Liver (tissue), 9 donors: ENCODE measurements around the gene NHS. TPM values are rescaled to one million over a fixed set of nuclear protein-coding genes. Genes with fewer than 3 reads are reported as not detected.

Source experiments
- DNase-seq: peaks from one replicate; pipeline ENCODE4 v3.0.0-alpha.2; 2017; ENCODE audit warnings: low spot score
- H3K27ac ChIP-seq, 2 donors: one replicate each; pipeline ENCODE4 v1.7.0; 2013; ENCODE audit warnings: inconsistent platforms in 2 of 2, low read length in 2 of 2, control low read depth in 1 of 2, low read depth in 1 of 2, mild to moderate bottlenecking in 1 of 2
- H3K27me3 ChIP-seq, 4 donors: one replicate each; pipeline versions ENCODE4 v1.6.1 to v1.7.0; 2013; ENCODE audit warnings: low read length in 3 of 4, inconsistent platforms in 1 of 4, mild to moderate bottlenecking in 1 of 4, moderate library complexity in 1 of 4; ENCODE audit not compliant: control insufficient read depth in 4 of 4, insufficient read depth in 4 of 4
- H3K36me3 ChIP-seq, 4 donors: one replicate each; pipeline versions ENCODE4 v1.6.1 to v1.7.0; 2013; ENCODE audit warnings: low read length in 3 of 4, mild to moderate bottlenecking in 3 of 4, low read depth in 1 of 4, moderate library complexity in 1 of 4; ENCODE audit not compliant: control insufficient read depth in 4 of 4, insufficient read depth in 3 of 4
- H3K4me1 ChIP-seq, 4 donors: one replicate each; pipeline versions ENCODE4 v1.6.1 to v1.7.0; 2013; ENCODE audit warnings: low read length in 3 of 4, mild to moderate bottlenecking in 3 of 4, moderate library complexity in 1 of 4; ENCODE audit not compliant: control insufficient read depth in 4 of 4, insufficient read depth in 4 of 4
- H3K4me3 ChIP-seq, 3 donors: one replicate each; pipeline versions ENCODE4 v1.6.1 to v1.7.0; 2013; ENCODE audit warnings: low read length in 3 of 3, control low read depth in 1 of 3, low read depth in 1 of 3, mild to moderate bottlenecking in 1 of 3
- H3K9ac ChIP-seq, 2 donors: one replicate each; pipeline ENCODE4 v1.7.0; 2013; ENCODE audit warnings: low read length in 2 of 2, mild to moderate bottlenecking in 2 of 2, moderate library complexity in 2 of 2, control low read depth in 1 of 2, low read depth in 1 of 2
- H3K9me3 ChIP-seq, 4 donors: one replicate each; pipeline versions ENCODE4 v1.6.1 to v1.7.0; 2013; ENCODE audit warnings: low read length in 3 of 4; ENCODE audit not compliant: control insufficient read depth in 4 of 4
- ATF3 ChIP-seq: IDR thresholded peaks from 2 replicates; pipeline ENCODE4 v1.6.1; 2016; ENCODE audit warnings: antibody characterized with exemption
- CTCF ChIP-seq: fragments of 150-350 bp; IDR thresholded peaks from 2 replicates; pipeline ENCODE4 v1.5.1; 2017; ENCODE audit warnings: improper control_type of control experiment, low read depth, low read length; ENCODE audit not compliant: missing input control
- EGR1 ChIP-seq, 2 donors: IDR thresholded peaks; 2 replicates each; pipeline ENCODE4 v1.6.1; 2016 to 2018; ENCODE audit warnings: antibody characterized with exemption in 2 of 2, low read depth in 2 of 2
- FOXA2 ChIP-seq: IDR thresholded peaks from 2 replicates; pipeline ENCODE4 v1.6.1; 2016; ENCODE audit warnings: antibody characterized with exemption
- GABPA ChIP-seq, 2 donors: IDR thresholded peaks in 1 of 2; conservative IDR thresholded peaks in 1 of 2; 2 replicates each; pipeline ENCODE4 v1.6.1; 2016; ENCODE audit warnings: antibody characterized with exemption in 2 of 2, mild to moderate bottlenecking in 1 of 2, moderate library complexity in 1 of 2
- HNF4A ChIP-seq, 2 donors: conservative IDR thresholded peaks; 2 replicates each; pipeline ENCODE4 v1.6.1; 2016; ENCODE audit warnings: antibody characterized with exemption in 2 of 2, mild to moderate bottlenecking in 2 of 2
- HNF4G ChIP-seq: IDR thresholded peaks from 2 replicates; pipeline ENCODE4 v1.6.1; 2016; ENCODE audit warnings: antibody characterized with exemption
- JUND ChIP-seq, 2 donors: IDR thresholded peaks; 2 replicates each; pipeline ENCODE4 v1.6.1; 2016; ENCODE audit warnings: antibody characterized with exemption in 2 of 2
- MAX ChIP-seq: IDR thresholded peaks from 2 replicates; pipeline ENCODE4 v1.6.1; 2016; ENCODE audit warnings: antibody characterized with exemption
- NR2F2 ChIP-seq: IDR thresholded peaks from 2 replicates; pipeline ENCODE4 v1.6.1; 2016; ENCODE audit warnings: antibody characterized with exemption
- RXRA ChIP-seq, 2 donors: IDR thresholded peaks; 2 replicates each; pipeline ENCODE4 v1.6.1; 2017 to 2018; ENCODE audit warnings: antibody characterized with exemption in 2 of 2, mild to moderate bottlenecking in 1 of 2
- YY1 ChIP-seq: IDR thresholded peaks from 2 replicates; pipeline ENCODE4 v1.6.1; 2016; ENCODE audit warnings: antibody characterized with exemption, mild to moderate bottlenecking
- ZBTB33 ChIP-seq: IDR thresholded peaks from 2 replicates; pipeline ENCODE4 v1.6.1; 2016; ENCODE audit warnings: antibody characterized with exemption
- WGBS: extraction: QIAGEN DNeasy Blood & Tissue Kit; methylation state at CpG from one replicate; pipeline ENCODE4 v1.1.7; 2013; 5-methylcytosine and 5-hydroxymethylcytosine counted together
- polyA plus RNA-seq, 2 donors: library from polyadenylated mRNA; stranded (reverse) in 1 of 2; unstranded in 1 of 2; fragments of 200-250 nt in 1 of 2; fragments of >200 nt in 1 of 2; fragmentation: Nextera tagmentation in 1 of 2; extraction: Ambion mirVana in 1 of 2; gene quantifications; one replicate each; pipeline versions ENCODE4 v1.2.1 to v1.2.3, GENCODE V29; 2013 to 2015
- total RNA-seq, 2 donors: library from RNA; depleted of rRNA; stranded (reverse); fragments of >200 nt; gene quantifications; one replicate each; pipeline ENCODE4 v1.2.3, GENCODE V29; 2014
- donor health status: healthy.
- donor health status: healthy.
- donor health status: healthy.
- donor health status: healthy.
- donor health status: healthy.

Gene NHS
- total and polyA plus RNA-seq, 4 donors = 0.03 to 0.17 (median 0.10) TPM

- Histone ChIP-seq H3K27me3 (no peaks in the 10 kb centered on the region), H3K9me3 (no peaks in the 10 kb centered on the region), H3K36me3 (no peaks in the 10 kb centered on the region), H3K4me1 (no peaks in the 10 kb centered on the region), H3K4me3 (no peak overlapping the region), H3K27ac (no peak overlapping the region), H3K9ac (no peak overlapping the region)
- no peak for DNase-seq
- no peak for TF ChIP-seq EGR1 (IDR thresholded peaks at IDR 0.05; ENCODE audit: low read depth in 2 of 2)
- no peak for TF ChIP-seq NR2F2
- TF ChIP-seq CTCF = no peak
- TF ChIP-seq JUND (IDR thresholded peaks at IDR 0.05) = no peak
- no peak for TF ChIP-seq RXRA (IDR thresholded peaks at IDR 0.05)
- no peak for TF ChIP-seq MAX
- TF ChIP-seq FOXA2 = no peak
- WGBS = 94% methylated on average over 2 of the region's 2 CpGs
Measured at GRCh38 chrX:17449866-17450265, 74.9 kb downstream of the NHS start.

- TF ChIP-seq CTCF (no peak), ATF3 (no peak), ZBTB33 (no peak), HNF4G (no peak), FOXA2 (no peak)
- peaks cover 0 to 5% (median 0%) of the 10 kb centered on the region in 4 donors for H3K27me3 ChIP-seq
- DNase-seq = no peak
- H3K9me3 ChIP-seq = no peaks in the 10 kb centered on the region
- no peaks in the 10 kb centered on the region for H3K4me1 ChIP-seq
- no peaks in the 10 kb centered on the region for H3K36me3 ChIP-seq
- H3K4me3 ChIP-seq = no peak overlapping the region
- H3K27ac ChIP-seq = no peak overlapping the region
- no peak overlapping the region for H3K9ac ChIP-seq
Measured at GRCh38 chrX:17453788-17454187, 78.8 kb downstream of the NHS start.

GRCh38 chrX:17456526-17456925, 81.5 kb downstream of the NHS start:
- Histone ChIP-seq H3K4me3 (no peak overlapping the region), H3K9me3 (peaks cover 0 to 3% (median 0%) of the 10 kb centered on the region in 4 donors), H3K27me3 (peaks cover 0 to 8% (median 0%) of the 10 kb centered on the region in 4 donors), H3K4me1 (no peaks in the 10 kb centered on the region), H3K36me3 (no peaks in the 10 kb centered on the region), H3K9ac (no peak overlapping the region), H3K27ac (no peak overlapping the region)
- WGBS = 90% methylated on average over 6 of the region's 6 CpGs
- no peak for DNase-seq
- TF ChIP-seq ATF3 (no peak), NR2F2 (no peak), HNF4A (conservative IDR thresholded peaks at IDR 0.05) (no peak), JUND (IDR thresholded peaks at IDR 0.05) (no peak), YY1 (no peak), CTCF (no peak), GABPA (IDR thresholded peaks at IDR 0.05 in 1 of 2, conservative IDR thresholded peaks at IDR 0.05 in 1 of 2) (no peak), ZBTB33 (no peak), HNF4G (no peak), EGR1 (IDR thresholded peaks at IDR 0.05; ENCODE audit: low read depth in 2 of 2) (no peak)
